Measurements from ENCODE around the gene C2CD5. TPM values are rescaled to one million over a fixed set of nuclear protein-coding genes. Genes with fewer than 3 reads are reported as not detected.
A peak's percentile ranks its signal among the peaks of the same experiment; 100 is the strongest.

Gene C2CD5
- total RNA-seq, 1 donor from 2014 or later: 35.5 TPM

DNA sequence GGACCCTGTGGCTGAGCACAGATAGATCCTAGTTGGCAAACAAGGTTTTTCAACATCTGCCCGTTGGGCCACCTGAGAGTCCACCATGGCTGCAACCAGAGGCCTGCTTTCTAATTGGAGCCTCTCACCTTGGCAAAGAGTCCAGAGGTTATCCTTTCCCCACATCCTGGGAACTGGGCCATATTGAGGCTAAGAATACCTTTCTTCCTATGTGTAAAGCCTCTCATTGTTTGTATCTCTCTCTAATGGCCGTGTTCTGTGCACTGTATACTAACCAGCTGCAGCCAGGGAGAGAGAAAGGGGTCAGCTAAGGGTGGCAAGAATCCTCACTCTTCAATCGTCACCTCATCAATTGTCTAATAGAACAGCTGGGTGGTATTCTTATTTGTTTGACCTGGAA lies 130.8 kb downstream of the C2CD5 start:
- H3K27me3 Mint-ChIP-seq (ENCODE audit: insufficient read depth): no peaks in the 10 kb centered on the region
- no peak overlapping the region for H3K4me3 Mint-ChIP-seq
- H3K27ac Mint-ChIP-seq: no peak overlapping the region
- H3K9me3 Mint-ChIP-seq: no peaks in the 10 kb centered on the region
- peaks cover 31% of the 10 kb centered on the region for H3K4me1 Mint-ChIP-seq (ENCODE audit: low read depth)
- no peak for DNase-seq (ENCODE audit: low spot score)
- H3K36me3 Mint-ChIP-seq (ENCODE audit: low read depth): peaks cover 2% of the 10 kb centered on the region
- intact Hi-C loops (cut with micrococcal nuclease): no loop called here

DNA sequence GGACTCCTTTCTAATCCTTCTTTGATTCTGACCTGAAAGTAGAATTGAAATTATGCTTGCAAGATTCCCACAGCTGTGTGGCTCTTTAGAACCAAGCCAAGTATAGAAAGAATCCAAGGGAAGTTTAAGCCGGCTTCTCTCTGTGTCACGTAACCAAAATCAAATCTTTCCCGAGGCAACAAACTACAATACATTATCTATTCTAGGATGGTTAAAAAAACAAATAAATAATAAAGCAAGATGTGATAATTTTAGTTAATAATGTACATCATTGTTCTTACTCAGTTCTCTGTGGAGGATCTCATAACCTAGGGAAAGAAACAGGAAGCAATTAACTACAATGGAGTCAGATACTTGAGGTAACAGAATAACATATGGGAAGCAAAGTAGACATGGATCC lies 131.8 kb downstream of the C2CD5 start:
- no peak overlapping the region for H3K27ac Mint-ChIP-seq
- H3K4me1 Mint-ChIP-seq (ENCODE audit: low read depth): peaks cover 36% of the 10 kb centered on the region
- no peak overlapping the region for H3K4me3 Mint-ChIP-seq
- no peak for DNase-seq (ENCODE audit: low spot score)
- H3K27me3 Mint-ChIP-seq (ENCODE audit: insufficient read depth): no peaks in the 10 kb centered on the region
- H3K9me3 Mint-ChIP-seq: no peaks in the 10 kb centered on the region
- H3K36me3 Mint-ChIP-seq (ENCODE audit: low read depth): peaks cover 2% of the 10 kb centered on the region
- intact Hi-C loops (cut with micrococcal nuclease): no loop called here

DNA sequence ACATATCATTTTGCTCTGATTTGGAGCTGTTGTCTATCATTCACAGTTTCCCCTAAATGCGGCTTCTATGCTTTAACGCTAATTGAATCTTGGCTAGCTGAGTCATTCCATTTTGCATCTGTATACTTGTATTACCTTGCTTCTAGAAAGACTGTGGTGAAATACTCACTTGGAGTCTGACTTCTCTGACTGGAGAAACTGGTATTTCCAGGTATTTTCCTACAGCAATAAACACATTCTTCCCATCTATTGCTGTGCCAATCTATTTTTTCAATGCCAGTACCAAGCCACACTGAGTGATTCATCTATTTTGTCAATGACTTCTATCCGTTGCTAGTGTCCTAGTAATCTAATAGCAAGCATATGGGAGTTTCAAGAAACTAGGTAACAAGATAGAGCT lies 133.9 kb downstream of the C2CD5 start:
- DNase-seq (ENCODE audit: low spot score): no peak
- Mint-ChIP-seq H3K27ac (no peak overlapping the region), H3K36me3 (ENCODE audit: low read depth) (no peaks in the 10 kb centered on the region), H3K4me1 (ENCODE audit: low read depth) (peaks cover 31% of the 10 kb centered on the region), H3K9me3 (no peaks in the 10 kb centered on the region), H3K4me3 (no peak overlapping the region), H3K27me3 (ENCODE audit: insufficient read depth) (no peaks in the 10 kb centered on the region)
- intact Hi-C loops (cut with micrococcal nuclease): no loop called here

DNA sequence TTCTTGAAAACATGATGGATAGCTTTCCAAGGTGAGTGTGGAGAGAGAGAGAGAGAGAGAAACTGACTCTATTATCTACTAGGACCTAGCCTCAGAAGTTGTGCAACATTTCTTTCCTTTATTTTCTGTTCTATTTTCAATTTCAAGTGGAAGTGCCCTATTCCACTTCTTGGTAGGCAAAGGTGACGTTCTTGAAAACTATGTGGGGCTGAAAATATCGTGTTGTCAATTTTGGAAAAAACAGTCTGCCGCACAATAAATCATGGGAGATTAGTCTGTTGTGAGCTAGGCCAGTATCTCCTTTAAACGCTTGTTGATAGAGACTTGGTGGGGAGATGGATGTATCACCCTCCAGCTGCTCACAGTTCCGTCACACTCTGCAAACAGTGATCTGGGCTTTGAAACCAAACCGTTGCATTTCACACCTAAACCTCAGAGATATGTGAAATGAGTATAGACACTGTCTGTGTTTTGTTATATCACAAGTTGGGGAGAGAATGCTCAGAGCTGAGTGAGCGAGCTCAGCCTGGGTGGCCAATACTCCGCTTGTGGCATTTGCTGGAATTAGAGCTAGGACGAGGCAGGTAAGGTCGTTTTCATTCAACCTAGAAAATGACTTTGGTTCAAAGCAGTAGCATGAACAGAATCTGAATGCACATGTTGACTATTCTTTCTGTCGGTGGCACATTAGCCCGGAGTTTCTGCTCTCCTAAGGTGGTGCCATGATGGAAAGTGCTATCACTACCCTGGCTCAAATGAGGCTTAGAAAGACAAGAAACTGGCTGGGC lies 134.8 kb downstream of the C2CD5 start:
- H3K4me3 Mint-ChIP-seq: peak overlapping the region; percentile 6
- no peaks in the 10 kb centered on the region for H3K9me3 Mint-ChIP-seq
- peak; percentile 52 for DNase-seq (ENCODE audit: low spot score)
- intact Hi-C loops (cut with micrococcal nuclease): loop anchor here (1.0 to 10.0 kb wide), 6 partner anchors 13 to 955 kb away; partner anchors contain the start of genes CMAS and ST8SIA1
- peak overlapping the region; percentile 54 for H3K27ac Mint-ChIP-seq
- no peaks in the 10 kb centered on the region for H3K36me3 Mint-ChIP-seq (ENCODE audit: low read depth)
- peaks cover 31% of the 10 kb centered on the region for H3K4me1 Mint-ChIP-seq (ENCODE audit: low read depth)
- H3K27me3 Mint-ChIP-seq (ENCODE audit: insufficient read depth): no peaks in the 10 kb centered on the region

DNA sequence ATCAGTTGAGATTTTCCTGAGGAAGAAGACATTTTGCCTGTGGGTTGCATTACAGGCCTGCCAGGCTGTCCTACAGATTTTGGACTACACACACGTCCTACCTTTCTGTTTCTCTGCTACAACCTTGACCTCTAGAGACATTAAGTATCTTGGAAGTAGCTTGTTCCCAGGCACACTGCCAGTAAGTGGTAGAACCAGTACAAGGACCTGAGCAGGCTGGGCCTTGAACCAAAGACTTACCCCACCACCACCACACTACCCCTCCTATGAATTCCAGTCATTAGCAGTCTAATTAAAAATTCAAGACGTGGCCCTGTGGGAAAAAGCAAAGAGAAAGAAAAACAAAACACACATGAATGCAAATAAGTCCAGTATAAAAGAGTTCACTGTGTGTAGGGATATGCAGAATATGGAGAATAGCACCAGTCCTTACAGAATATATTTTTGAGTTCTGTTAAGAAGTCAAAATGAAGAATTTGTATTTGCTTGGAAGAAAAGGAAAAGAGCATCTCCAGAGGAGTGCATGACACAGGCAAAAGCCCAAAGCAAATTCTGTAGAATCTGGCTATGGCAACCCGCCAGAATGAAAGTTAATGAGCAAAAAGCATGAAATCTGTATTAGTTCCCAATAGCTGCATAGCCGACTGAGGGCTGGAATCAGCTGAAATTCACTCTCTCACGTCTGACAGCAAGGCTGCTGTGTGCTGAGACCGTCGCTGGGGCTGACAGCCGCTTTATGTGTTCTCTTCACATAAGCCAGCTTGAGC lies 135.5 kb downstream of the C2CD5 start:
- intact Hi-C loops (cut with micrococcal nuclease): loop anchor here (1.0 to 10.0 kb wide), 6 partner anchors 12 to 954 kb away; partner anchors contain the start of genes CMAS and ST8SIA1
- H3K9me3 Mint-ChIP-seq: no peaks in the 10 kb centered on the region
- H3K4me1 Mint-ChIP-seq (ENCODE audit: low read depth): peaks cover 31% of the 10 kb centered on the region
- no peaks in the 10 kb centered on the region for H3K36me3 Mint-ChIP-seq (ENCODE audit: low read depth)
- peak overlapping the region; percentile 49 for H3K4me3 Mint-ChIP-seq
- no peaks in the 10 kb centered on the region for H3K27me3 Mint-ChIP-seq (ENCODE audit: insufficient read depth)
- H3K27ac Mint-ChIP-seq: peak overlapping the region; percentile 68
- no peak for DNase-seq (ENCODE audit: low spot score)

DNA sequence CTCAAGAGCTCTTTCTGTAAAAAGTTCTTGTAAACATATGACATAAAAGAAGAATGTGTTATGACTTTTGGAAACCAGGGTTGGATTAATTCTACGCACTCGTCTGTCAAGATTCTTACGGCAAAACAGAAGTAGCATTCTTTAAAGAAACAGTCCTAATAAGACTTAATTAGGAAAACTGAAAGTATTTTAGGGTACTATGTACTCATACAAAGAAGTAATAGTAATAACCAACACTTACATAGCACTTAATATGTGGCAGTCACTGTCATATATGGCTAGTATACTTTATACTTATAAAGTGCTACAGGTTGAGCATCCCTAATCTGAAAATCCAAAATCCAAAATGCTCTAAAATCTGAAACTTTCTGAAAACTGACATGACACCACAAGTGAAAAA lies 136.9 kb downstream of the C2CD5 start:
- intact Hi-C loops (cut with micrococcal nuclease): loop anchor here (5.0 to 10.0 kb wide), 2 partner anchors 35 to 953 kb away; no protein-coding TSS in a partner anchor
- Mint-ChIP-seq H3K9me3 (no peaks in the 10 kb centered on the region), H3K4me3 (no peak overlapping the region), H3K36me3 (ENCODE audit: low read depth) (no peaks in the 10 kb centered on the region), H3K27ac (no peak overlapping the region), H3K4me1 (ENCODE audit: low read depth) (peaks cover 31% of the 10 kb centered on the region), H3K27me3 (ENCODE audit: insufficient read depth) (no peaks in the 10 kb centered on the region)
- DNase-seq (ENCODE audit: low spot score): no peak

DNA sequence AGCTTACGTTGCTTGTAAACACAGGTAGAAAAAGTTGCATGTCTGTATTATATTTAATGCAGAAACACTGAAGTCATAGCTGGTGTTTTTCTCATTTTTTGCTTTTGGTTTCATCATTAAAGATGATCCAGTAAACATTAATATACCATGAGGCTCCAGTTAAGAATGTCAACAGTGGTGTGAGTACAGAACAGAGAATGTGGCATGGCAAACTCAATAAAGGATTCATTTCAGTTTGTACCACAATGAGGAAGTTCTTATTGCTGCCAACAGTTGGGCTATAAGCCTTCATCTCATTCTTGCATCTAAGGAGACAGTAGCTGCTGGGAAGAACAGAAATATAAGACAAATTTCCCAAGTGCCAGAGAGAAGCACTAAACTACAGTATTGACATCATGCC lies 137.7 kb downstream of the C2CD5 start:
- peaks cover 4% of the 10 kb centered on the region for H3K9me3 Mint-ChIP-seq
- H3K4me1 Mint-ChIP-seq (ENCODE audit: low read depth): peaks cover 31% of the 10 kb centered on the region
- intact Hi-C loops (cut with micrococcal nuclease): loop anchor here (5.0 to 10.0 kb wide), 2 partner anchors 36 to 952 kb away; no protein-coding TSS in a partner anchor

DNA sequence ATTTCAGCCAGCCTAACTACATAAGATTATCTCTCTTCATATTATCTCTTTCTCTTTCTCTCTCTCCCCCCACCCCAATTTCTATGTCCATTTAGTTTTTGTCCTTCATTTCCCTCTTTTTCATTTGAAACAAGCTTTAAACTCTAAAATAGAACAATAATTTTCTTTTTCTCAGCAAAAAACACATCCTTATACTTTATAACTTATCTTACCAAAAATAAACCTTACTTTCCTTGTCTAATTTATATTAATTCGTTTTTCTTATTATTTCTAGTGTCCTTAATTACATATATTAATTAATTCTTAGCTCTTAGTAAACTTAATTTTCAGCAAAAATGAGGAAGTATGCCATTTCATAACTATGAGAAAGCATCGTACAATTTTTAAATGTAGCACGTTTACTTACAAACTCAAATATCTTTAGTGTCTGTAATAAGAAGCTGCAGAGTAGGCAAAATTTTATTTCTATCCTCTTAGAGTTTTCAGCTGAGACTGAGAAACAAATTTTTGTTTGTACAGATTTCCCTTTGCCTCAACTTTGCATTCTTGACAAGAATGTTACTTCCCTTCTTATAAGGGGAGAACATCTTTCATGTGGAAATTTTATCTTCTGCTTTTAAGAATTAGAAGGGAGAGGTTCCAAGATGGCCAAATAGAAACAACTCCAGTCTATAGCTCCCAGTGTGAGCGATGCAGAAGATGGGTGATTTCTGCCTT lies 144.7 kb downstream of the C2CD5 start:
- Mint-ChIP-seq H3K4me3 (no peak overlapping the region), H3K4me1 (ENCODE audit: low read depth) (peaks cover 27% of the 10 kb centered on the region), H3K27ac (no peak overlapping the region), H3K9me3 (peaks cover 13% of the 10 kb centered on the region), H3K36me3 (ENCODE audit: low read depth) (no peaks in the 10 kb centered on the region), H3K27me3 (ENCODE audit: insufficient read depth) (no peaks in the 10 kb centered on the region)
- intact Hi-C loops (cut with micrococcal nuclease): loop anchor here (10.0 kb wide), 1 partner anchor 945 kb away; no protein-coding TSS in a partner anchor
- no peak for DNase-seq (ENCODE audit: low spot score)

More for the DNA sequence above, 137.7 kb downstream of the C2CD5 start:
- no peaks in the 10 kb centered on the region for H3K27me3 Mint-ChIP-seq (ENCODE audit: insufficient read depth)
- no peak overlapping the region for H3K27ac Mint-ChIP-seq
- no peak for DNase-seq (ENCODE audit: low spot score)
- H3K4me3 Mint-ChIP-seq: no peak overlapping the region
- no peaks in the 10 kb centered on the region for H3K36me3 Mint-ChIP-seq (ENCODE audit: low read depth)

Other genes with a start within 250 kb of the C2CD5 start
- 0.17 and 0.57 TPM in 2 replicates for gene ST8SIA1, start 209.8 kb downstream of the C2CD5 start, total RNA-seq
- gene ETNK1, start 80.6 kb upstream of the C2CD5 start, total RNA-seq: 106 and 111 TPM in 2 replicates

Measured in activated T-helper 1 cell treated with anti-CD3 and anti-CD28 coated beads, Interleukin-12 subunit alpha, Interleukin-12 subunit beta, Interleukin-2, Interleukin-4 antibody, amounts not matched to agents 30 ng/mL and 10 ng/mL and 1 ng/mL, durations not matched to agents 14 hours and 24 hours and 36 hours (primary cell).